Panc1 (cell line): ENCODE data around the gene C4BPB. TPM values are rescaled to one million over a fixed set of nuclear protein-coding genes. Genes with fewer than 3 reads are reported as not detected.

Experiments
- ATAC-seq: fragments of 200-7000 bp; cut with Tn5 transposase; 2 replicates; pipeline ENCODE4 v1.9.1; 2020; ENCODE audit warnings: mild to moderate bottlenecking, moderate library complexity
- BruUV-seq: library from RNA; stranded (reverse); fragments of 400-500 nt; replicated peaks from 2 replicates; lab custom pipeline; 2021; lab: Mats Ljungman, UMichigan
- CTCF ChIA-PET: fragments of 300-600 bp; sonication (Branson Sonifier 250); formaldehyde crosslinking; loops from one replicate; lab custom pipeline; 2022; ENCODE audit warnings: antibody characterized with exemption; lab: Charles Lee
- POLR2A ChIA-PET: fragments of 300-600 bp; sonication (Branson Sonifier 250); formaldehyde crosslinking; loops from one replicate; lab custom pipeline; 2022; ENCODE audit warnings: antibody characterized with exemption; lab: Charles Lee
- DNase-seq: peaks from one replicate; pipeline ENCODE4 v3.0.0-alpha.2; 2010; ENCODE audit warnings: low read depth, low spot score
- H3K27ac ChIP-seq: 2 replicates; pipeline ENCODE4 v1.5.1; 2011; ENCODE audit warnings: mild to moderate bottlenecking, low read length, inconsistent platforms
- H3K27me3 ChIP-seq: fragments of 200-500 bp; sonication (Bioruptor generic); 2 replicates; pipeline ENCODE4 v1.6.0; 2014; ENCODE audit warnings: low read length, inconsistent platforms; ENCODE audit not compliant: control insufficient read depth, insufficient read depth
- H3K36me3 ChIP-seq: fragments of 200-500 bp; sonication (Bioruptor generic); 2 replicates; pipeline ENCODE4 v1.5.1; 2014; ENCODE audit warnings: inconsistent platforms, mild to moderate bottlenecking, low read length, moderate library complexity; ENCODE audit not compliant: control insufficient read depth, insufficient read depth
- H3K4me1 ChIP-seq: 2 replicates; pipeline ENCODE4 v1.5.1; 2011; ENCODE audit warnings: inconsistent platforms, mild to moderate bottlenecking, low read length, moderate library complexity; ENCODE audit not compliant: control insufficient read depth, insufficient read depth
- H3K4me3 ChIP-seq, 2 experiments: 2 replicates each; pipeline ENCODE4 v1.5.1; 2011 to 2012; ENCODE audit warnings: low read depth in 2 of 2, low read length in 2 of 2, mild to moderate bottlenecking in 2 of 2, inconsistent platforms in 1 of 2, moderate library complexity in 1 of 2
- H3K9me3 ChIP-seq: fragments of 200-500 bp; sonication (Bioruptor generic); 2 replicates; pipeline ENCODE4 v1.5.1; 2014; ENCODE audit warnings: low read depth, mild to moderate bottlenecking, inconsistent platforms, low read length, moderate library complexity; ENCODE audit not compliant: control insufficient read depth, insufficient read depth
- POLR2AphosphoS5 ChIP-seq: IDR thresholded peaks from 2 replicates; pipeline ENCODE4 v1.6.1; 2012; ENCODE audit warnings: mild to moderate bottlenecking, low read depth, low read length, moderate library complexity
- SIN3A ChIP-seq: IDR thresholded peaks from 2 replicates; pipeline ENCODE4 v1.6.1; 2012; ENCODE audit warnings: low read depth, mild to moderate bottlenecking, low read length, moderate library complexity, borderline replicate concordance; ENCODE audit not compliant: insufficient read depth
- TCF7L2 ChIP-seq: IDR thresholded peaks from 2 replicates; pipeline ENCODE4 v1.6.1; 2011; ENCODE audit warnings: mild to moderate bottlenecking, low read depth, low read length, inconsistent platforms
- in situ Hi-C: cut with HindIII; loops from 2 replicates; pipeline ENCODE4 v1.10.0; 2016; ENCODE audit warnings: low sequenced_read_pairs, low pct_unique_long_range_greater_than_20kb
- intact Hi-C: fragments of 100-400 bp; cut with micrococcal nuclease; formaldehyde crosslinking; loops from one replicate; pipeline ENCODE4 v1.10.0; 2022; ENCODE audit not compliant: unreplicated experiment
- total RNA-seq: library from RNA; stranded (reverse); gene quantifications from one replicate; pipeline ENCODE4 v1.2.1, GENCODE V29; 2021; ENCODE audit not compliant: unreplicated experiment
- TF ChIP-seq, protein P1 (sequence below): fragments of 450-650 bp; IDR thresholded peaks from 2 replicates; pipeline ENCODE4 v1.5.1; 2017; ENCODE audit warnings: mild to moderate bottlenecking
- TF ChIP-seq, protein P2 (sequence below), 2 experiments: IDR thresholded peaks; 2 replicates each; pipeline ENCODE4 v1.6.1; 2011 to 2012; ENCODE audit warnings: low read depth in 2 of 2, control low read depth in 1 of 2, low read length in 1 of 2, mild to moderate bottlenecking in 1 of 2, moderate library complexity in 1 of 2; ENCODE audit not compliant: insufficient read depth in 1 of 2

The C4BPB gene
- total RNA-seq, 1 experiment from 2014 or later, result 0.62 TPM

GRCh38 chr1:207130252-207131036 is 41.8 kb downstream of the C4BPB start:
- TF ChIP-seq SIN3A (no peak), TCF7L2 (no peak), POLR2AphosphoS5 (no peak)
- TF ChIP-seq, protein P1, sequence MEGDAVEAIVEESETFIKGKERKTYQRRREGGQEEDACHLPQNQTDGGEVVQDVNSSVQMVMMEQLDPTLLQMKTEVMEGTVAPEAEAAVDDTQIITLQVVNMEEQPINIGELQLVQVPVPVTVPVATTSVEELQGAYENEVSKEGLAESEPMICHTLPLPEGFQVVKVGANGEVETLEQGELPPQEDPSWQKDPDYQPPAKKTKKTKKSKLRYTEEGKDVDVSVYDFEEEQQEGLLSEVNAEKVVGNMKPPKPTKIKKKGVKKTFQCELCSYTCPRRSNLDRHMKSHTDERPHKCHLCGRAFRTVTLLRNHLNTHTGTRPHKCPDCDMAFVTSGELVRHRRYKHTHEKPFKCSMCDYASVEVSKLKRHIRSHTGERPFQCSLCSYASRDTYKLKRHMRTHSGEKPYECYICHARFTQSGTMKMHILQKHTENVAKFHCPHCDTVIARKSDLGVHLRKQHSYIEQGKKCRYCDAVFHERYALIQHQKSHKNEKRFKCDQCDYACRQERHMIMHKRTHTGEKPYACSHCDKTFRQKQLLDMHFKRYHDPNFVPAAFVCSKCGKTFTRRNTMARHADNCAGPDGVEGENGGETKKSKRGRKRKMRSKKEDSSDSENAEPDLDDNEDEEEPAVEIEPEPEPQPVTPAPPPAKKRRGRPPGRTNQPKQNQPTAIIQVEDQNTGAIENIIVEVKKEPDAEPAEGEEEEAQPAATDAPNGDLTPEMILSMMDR, result no peak
- TF ChIP-seq, protein P2, sequence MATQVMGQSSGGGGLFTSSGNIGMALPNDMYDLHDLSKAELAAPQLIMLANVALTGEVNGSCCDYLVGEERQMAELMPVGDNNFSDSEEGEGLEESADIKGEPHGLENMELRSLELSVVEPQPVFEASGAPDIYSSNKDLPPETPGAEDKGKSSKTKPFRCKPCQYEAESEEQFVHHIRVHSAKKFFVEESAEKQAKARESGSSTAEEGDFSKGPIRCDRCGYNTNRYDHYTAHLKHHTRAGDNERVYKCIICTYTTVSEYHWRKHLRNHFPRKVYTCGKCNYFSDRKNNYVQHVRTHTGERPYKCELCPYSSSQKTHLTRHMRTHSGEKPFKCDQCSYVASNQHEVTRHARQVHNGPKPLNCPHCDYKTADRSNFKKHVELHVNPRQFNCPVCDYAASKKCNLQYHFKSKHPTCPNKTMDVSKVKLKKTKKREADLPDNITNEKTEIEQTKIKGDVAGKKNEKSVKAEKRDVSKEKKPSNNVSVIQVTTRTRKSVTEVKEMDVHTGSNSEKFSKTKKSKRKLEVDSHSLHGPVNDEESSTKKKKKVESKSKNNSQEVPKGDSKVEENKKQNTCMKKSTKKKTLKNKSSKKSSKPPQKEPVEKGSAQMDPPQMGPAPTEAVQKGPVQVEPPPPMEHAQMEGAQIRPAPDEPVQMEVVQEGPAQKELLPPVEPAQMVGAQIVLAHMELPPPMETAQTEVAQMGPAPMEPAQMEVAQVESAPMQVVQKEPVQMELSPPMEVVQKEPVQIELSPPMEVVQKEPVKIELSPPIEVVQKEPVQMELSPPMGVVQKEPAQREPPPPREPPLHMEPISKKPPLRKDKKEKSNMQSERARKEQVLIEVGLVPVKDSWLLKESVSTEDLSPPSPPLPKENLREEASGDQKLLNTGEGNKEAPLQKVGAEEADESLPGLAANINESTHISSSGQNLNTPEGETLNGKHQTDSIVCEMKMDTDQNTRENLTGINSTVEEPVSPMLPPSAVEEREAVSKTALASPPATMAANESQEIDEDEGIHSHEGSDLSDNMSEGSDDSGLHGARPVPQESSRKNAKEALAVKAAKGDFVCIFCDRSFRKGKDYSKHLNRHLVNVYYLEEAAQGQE (IDR thresholded peaks at IDR 0.05; ENCODE audit: insufficient read depth in 1 of 2, low read depth in 2 of 2, low read length in 1 of 2), result no peak
- no peak overlapping the region for H3K4me3 ChIP-seq
- peaks cover 14% of the 10 kb centered on the region; the same call in 1 of the 2 replicates for H3K9me3 ChIP-seq
- POLR2A ChIA-PET, result no interaction called here
- CTCF ChIA-PET, result no interaction called here
- no peaks in the 10 kb centered on the region for H3K4me1 ChIP-seq
- DNase-seq (no peak), ATAC-seq (no peak)
- H3K27ac ChIP-seq, result no peak overlapping the region
- in situ Hi-C loops, result no loop called here
- intact Hi-C loops, result no loop called here
- BruUV-seq, result no TSS peak
- no peaks in the 10 kb centered on the region for H3K27me3 ChIP-seq
- H3K36me3 ChIP-seq, result no peaks in the 10 kb centered on the region

- POLR2A ChIA-PET, result no interaction called here
- intact Hi-C loops, result no loop called here
- peaks cover 14% of the 10 kb centered on the region; the same call in 1 of the 2 replicates for H3K9me3 ChIP-seq
- no peak overlapping the region for H3K4me3 ChIP-seq
- no TSS peak for BruUV-seq
- H3K36me3 ChIP-seq, result no peaks in the 10 kb centered on the region
- in situ Hi-C loops, result no loop called here
- H3K27ac ChIP-seq, result no peak overlapping the region
- TF ChIP-seq, protein P2 (IDR thresholded peaks at IDR 0.05; ENCODE audit: insufficient read depth in 1 of 2, low read depth in 2 of 2, low read length in 1 of 2), result no peak
- no peak for TF ChIP-seq SIN3A
- TF ChIP-seq, protein P1, result no peak
- TF ChIP-seq POLR2AphosphoS5, result no peak
- TF ChIP-seq TCF7L2, result no peak
- ATAC-seq (no peak), DNase-seq (no peak)
- no peaks in the 10 kb centered on the region for H3K27me3 ChIP-seq
- CTCF ChIA-PET, result interaction anchor here (0.6 kb wide), 1 partner anchor 260 kb away, joined by 5 read pairs; no protein-coding TSS in a partner anchor
- H3K4me1 ChIP-seq, result no peaks in the 10 kb centered on the region
Observed at GRCh38 chr1:207131163-207131562, 42.5 kb downstream of the C4BPB start.
